GM18498 (cell line): ENCODE measurements around the gene NGFR.
"Not testable (repeated sequence)": the region's sequence is repeated elsewhere in the genome, so short reads cannot be mapped to it uniquely, and the experiment has no call there.

Experiments
- ATAC-seq: cut with Tn5 transposase; IDR thresholded peaks from one replicate; pipeline ENCODE4 v1.9.1; 2021; ENCODE audit warnings: mild to moderate bottlenecking, moderate library complexity; ENCODE audit not compliant: unreplicated experiment

The NGFR gene

DNA sequence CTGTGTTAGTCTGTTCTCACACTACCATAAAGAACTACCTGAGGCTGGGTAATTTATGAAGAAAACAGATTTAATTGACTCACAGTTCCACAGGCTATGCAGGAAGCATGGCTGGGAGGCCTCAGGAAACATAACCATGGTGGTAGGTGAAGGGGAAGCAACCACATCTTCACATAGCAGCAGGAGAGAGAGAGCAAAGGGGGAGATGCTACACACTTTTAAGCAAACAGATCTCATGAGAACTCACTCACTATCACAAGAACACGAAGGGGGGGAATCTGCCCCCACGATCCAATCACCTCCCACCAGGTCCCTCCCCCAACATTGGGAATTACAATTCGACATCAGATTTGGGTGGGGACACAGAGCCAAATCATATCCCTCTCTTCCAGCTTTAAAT is 48.8 kb downstream of the NGFR start:
- ATAC-seq = no peak

DNA sequence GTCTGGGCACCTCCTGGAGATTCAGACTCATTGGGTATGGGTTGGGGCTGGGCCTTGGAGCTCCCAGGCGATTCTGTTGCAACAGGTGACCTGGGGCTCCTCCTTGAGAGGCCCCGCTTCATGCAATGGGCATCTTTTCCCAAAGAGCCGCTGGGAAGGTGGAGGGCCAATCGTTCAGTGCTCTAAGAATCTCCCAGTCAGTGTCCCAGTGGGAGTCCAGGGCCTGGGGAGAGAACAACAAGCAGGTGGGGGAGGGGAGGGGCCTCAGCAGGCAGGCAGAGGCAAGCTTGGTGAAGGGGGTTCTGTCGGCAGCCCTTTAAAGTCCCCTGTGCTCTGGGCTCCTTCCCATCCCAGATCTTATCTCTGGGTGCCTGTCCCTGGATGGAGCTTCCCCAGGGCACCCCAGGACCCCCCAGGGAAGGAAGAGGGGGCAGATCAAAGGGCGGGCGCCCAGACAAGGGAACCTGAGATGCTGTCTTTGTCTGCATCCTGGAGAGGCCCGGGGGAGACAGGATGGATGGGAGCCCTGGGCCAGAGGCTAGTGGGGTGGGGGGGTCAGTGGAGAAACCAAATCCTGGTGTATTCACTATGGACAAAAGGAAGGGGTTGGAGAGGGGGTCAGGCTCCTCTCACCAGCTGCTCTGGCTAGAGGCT is 50.0 kb downstream of the NGFR start:
- ATAC-seq = no peak

DNA sequence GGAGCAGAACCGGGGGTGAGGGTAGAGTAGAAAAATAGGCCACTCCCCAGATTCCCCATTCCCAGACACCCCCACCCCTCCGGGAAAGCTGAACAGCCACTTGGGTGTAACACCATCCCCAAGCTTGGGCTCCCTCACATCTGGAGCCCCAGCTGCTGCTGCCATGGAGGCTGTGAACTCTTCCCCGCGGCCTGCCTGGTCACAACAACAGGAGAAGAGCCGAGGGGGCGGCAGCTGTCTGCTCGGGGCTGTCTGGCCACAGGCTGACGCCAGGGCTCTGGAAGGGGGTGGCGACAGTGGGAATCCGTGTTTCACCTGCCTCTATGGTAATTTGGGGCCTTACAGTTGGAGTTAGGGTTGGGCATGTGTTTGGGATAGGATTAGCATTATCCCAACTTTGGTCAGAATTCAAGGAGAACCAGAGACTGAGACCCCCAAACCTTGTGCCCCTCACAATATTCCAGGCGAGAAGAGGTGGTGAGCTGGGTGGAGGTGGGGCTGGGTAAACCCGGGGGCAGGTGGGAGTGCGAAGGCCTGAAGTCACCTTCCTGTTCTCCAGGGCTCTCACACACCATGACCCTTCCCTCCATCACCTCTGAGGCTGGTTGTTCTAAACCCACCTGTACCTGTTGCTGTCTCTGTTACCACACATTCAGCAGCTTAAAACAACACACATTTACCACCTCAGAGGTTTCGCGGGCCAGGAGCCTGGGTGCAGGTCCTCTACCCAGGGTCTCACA is 50.9 kb downstream of the NGFR start:
- no peak for ATAC-seq

DNA sequence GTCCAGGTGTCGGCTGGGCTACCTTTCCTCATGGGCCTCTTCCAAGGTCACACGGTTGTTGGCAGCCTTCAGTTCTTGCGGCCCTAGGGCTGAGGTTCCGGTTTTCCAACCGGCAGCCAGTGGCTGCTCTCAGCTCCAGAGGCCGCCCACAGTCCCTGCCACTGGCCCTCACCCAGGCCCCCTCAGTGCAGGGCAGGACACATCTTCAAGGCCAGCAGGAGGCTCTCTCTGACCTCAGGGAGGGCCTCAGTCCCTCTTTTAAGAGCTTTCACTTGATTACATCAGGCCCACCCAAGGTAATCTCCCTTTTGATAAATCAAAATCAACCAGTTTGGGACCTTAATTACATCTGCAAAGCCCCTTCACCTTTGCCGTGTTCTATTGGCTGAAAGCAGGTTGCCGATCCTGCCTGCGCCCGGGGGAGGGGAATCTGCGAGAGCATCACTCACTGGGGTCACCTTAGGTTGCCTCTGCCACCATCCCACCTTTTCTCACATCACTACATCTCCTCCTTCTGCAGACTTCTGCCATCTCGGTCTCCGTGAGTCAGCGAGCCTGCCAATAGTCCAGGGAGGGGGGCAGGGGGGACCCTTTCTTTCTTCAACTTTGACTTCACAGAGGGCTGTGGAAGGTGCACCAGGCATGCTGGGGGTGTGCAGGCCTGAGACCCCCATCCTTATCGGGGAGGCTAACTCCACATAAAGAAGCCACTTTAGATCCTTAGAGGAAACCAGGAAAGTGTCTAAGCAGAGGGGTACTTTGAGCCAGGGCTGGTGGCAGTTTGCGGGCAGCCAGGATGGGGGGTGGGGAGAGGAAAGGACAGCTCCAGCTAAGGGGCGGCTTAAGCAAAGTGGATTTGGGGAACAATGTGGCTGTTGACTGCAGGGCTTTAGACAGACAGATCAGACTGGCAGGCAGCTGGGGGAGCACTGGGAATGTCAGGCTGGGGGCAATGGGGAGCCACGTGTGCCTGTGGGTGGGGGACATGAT is 51.7 kb downstream of the NGFR start:
- ATAC-seq = no peak

DNA sequence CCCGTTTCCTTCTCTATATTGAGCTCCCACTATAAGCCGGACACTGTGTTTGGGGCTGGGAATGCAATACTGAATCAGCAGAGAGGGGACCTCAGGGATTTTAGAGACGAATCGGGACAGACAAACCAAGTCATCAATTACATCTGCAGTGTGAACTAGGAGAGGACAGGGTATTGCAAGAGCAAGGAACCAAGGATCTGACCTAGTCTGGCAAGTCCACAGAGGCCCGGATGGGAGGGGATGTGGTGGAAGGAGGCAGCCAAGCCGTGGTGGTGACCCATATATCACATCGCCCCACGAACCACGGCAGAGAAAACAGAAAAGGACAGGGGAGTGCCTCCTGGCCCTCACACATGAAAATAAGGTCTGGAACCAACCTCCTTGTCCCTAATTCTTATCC is 52.5 kb downstream of the NGFR start:
- ATAC-seq = no peak

DNA sequence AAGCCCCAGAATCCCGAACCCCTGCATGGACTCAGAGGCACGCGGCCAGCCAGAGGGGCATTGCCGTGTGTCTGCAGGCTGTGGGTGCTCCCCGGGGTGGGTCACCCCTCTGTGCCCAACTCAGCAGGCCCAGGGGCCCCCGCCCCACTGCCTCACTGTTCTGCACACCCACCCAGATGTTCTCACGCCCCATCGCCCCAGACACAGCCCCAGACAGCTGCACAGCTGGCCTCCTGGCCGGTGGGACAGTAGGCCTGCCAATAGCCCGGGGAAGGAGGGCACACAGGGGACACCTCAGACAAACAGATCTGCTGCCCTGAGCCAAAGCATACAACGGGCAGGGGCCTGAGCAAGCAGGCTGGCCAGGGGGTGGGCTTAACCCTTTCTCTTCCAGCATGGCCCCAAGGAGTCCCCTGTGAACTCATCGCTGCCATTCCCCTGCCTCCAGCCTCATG is 53.0 kb downstream of the NGFR start:
- ATAC-seq = no peak

DNA sequence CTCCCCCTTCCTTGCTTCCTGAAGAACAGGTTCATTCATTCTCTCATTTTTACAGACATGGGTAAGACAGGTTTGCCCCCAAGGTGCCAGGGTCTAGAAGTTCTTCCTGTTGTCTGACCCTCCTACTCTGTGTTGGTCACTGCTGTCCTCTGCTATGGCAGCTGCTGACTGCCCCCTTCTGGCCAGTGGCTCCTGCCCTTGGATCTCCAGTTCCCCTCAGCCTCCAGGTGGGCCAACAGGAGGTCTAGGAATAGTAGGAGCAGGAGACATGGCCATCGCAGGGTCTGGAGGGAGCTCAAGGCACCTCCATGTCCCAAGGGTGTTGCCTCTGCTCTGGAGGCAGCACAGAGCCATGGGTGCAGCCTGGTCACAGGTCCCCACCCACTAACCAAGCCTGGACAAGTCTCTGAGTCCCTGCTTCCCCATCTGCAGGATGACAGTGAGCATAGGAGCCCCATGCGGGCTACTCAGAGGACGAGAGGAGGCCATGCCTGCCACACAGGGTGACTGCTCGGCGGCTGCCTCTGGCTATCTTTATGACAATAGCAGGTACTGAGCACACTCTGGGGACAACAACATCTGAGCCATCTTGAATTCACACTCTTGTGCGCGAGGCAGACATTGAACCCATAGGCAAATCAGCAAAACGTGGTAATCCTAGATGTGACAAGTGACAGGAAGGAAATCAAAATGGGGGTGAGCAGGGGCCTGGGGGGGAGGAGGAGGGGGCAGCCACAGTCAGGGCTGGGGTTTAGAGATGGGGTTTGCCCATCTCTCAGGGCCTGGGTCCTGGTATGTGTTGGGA is 53.6 kb downstream of the NGFR start:
- ATAC-seq = no peak

DNA sequence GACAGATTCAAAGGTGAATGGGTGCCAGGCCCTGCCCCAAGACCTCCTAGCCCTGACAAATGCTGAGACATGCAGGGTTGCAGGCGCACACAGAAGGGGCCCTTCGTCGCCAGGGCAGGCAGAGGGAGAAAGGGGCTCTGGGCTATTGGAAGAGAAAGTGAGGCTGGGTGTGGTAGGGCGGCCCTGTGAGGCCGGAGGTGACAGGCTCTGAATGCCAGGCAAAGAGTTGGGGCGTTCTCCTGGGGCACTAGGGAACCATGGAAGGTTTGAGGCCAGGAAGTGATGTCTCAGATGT is 54.2 kb downstream of the NGFR start:
- ATAC-seq = no peak

DNA sequence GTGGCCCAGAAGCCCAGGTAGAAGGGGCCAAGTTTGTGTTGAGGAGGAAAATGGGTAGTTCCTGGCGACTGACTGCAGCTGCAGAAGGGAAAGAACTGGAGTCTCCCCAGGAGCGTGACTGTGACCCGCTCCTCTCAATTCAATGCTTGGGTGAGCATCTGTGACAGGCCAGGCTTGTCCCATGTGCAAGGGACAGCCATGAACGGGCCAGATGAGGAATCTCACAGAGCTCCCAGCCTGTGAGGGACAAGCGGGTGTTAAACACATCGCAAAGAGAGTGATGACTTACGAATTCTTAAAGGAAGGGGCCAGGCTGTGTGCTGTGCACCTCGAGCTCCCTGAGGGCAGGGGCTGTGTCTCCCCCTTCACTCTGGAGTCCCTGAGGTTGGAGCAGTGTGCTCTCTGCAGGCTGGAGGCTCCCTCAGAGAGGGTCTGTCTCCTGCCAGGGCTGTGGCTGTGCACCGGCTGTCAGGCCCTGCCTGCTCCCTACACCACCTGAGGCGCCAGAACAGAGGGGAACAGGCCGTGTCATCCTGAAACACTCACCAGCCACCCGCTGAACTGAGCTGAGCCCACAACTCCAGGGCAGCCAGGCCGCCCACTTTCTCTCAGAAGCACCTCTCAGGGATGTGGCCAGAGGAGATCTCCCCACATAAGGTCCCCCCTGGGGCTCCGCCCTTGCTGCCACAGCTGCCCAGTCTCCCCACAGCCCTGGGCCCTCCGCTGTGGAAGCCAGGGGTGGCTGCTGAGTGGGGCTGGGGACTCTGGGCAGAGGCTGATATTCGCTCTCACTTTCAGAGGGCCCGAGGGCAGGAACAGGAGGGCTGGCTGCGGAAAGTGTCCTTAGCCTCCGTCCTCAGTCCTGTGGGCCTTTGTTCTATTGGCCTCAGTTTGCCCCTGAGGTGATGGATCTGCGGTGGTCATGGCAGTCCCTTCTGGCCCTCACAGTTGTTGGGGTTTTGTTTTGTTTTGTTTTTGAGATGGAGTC is 54.9 kb downstream of the NGFR start:
- ATAC-seq = no peak

DNA sequence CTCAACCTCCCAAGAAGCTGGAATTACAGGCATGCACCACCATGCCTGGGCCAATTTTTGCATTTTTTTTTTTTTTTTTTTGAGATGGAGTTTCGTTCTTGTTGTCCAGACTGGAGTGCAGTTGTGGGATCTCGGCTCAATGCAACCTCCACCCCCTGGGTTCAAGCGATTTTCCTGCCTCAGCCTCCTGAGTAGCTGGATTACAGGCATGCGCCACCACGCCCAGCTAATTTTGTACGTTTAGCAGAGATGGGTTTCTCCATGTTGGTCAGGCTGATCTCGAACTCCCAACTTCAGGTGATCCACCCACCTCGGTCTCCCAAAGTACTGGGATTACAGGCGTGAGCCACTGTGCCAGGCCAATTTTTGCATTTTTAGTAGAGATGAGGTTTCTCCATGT is 55.7 kb downstream of the NGFR start:
- ATAC-seq = not testable (repeated sequence)

DNA sequence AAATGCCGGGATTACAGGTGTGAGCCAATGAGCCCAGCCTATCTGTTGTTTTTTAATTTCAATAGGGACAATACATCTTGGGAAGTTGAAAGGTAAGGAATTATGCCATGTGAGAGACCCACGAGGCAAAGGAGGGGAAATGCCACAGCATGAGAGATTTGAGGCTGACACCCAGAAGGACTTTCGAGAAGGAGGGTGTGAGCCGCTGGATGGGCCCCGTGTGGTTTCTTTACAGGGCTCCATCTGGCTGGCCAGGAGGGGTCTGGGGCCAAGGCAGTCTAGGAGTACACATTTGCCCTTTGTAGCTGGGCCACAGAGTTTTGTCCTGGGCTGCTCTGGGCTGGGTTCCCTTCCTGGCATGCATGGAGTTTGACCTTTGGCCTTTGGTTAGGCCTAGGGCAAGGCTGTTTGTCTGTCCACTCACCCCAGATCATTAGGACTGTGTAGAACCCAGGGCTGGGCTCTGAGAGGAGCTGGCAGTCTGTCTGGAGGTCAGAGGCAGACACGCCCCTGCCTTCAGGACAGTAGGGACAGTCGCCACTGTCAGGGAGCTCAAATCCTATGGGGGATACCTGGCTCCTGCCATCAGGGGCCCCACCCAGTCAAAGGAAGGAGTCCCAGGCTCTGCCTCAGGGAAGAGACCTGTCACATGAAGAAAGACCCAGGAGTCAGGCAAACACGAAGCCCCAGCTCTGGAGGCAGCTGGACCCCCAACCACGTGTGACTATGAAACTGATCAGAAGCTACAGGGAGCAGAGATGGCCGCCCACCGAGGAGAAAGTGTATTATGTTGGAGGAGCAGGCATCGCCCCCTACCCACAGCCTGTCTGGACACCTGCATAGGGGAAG is 56.4 kb downstream of the NGFR start:
- ATAC-seq = no peak

DNA sequence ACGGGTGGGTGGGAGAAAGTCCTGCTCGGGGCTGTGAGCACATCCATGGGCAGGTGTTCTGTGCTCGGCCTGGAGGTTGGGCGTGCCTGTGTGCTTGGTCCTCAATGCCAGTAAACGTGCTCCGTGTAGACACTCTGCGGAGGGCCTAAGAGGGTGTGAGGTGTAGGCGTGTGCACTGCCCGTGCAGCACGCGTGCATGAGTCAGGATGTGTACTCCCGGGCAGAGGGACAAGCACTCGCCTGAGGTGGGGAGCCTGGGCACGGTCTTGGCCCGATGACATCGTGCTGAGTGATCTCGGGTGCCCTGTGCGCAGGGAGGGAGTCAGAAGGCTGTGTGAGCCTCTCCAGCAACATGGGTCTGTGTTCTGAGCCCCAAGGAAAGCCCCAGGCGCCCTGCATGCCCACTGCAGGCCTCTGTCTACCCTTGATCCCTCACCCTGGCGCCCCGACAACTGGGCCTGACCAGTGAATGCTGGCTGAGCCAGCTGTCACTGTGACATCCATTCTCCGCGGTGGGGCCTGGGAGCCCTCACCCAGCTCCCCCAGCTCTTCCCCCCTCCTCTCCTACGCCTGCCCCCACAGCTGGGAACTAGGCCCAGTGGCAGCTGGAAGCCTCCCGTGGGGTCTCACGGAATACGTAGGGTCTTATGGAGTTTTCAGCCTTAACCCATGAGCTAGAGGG is 57.1 kb downstream of the NGFR start:
- no peak for ATAC-seq

DNA sequence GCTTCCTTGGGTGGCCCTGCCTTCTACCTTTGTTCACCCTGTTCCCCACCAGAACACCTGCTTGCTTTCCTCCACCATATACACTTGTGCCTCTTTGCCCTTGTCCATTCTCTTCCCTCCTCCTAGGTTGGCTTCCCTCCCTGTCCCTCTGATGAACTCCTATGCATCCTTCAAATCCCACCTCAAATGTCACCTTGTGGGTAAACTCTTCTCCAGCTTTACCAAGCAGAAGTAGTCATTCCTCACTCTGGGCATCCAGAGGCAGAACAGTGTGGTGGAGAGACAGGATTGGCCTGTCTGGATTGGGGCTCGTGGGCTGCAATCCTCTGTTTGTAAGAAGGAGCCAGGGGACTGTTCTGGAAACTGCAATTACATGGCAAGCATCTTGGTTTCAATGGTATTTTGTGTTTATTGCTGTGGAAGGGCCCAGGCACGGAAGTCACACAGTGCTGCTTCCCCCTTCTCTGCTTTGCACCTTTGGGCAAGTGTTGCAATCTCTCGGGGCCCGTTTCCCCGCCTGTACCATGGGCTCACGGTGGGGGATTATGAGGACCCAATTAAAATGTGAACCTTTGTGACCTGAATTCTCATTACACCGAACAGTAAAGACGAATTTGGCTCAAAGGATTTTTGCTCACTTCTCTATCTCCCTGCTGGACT is 58.7 kb downstream of the NGFR start:
- ATAC-seq = no peak

DNA sequence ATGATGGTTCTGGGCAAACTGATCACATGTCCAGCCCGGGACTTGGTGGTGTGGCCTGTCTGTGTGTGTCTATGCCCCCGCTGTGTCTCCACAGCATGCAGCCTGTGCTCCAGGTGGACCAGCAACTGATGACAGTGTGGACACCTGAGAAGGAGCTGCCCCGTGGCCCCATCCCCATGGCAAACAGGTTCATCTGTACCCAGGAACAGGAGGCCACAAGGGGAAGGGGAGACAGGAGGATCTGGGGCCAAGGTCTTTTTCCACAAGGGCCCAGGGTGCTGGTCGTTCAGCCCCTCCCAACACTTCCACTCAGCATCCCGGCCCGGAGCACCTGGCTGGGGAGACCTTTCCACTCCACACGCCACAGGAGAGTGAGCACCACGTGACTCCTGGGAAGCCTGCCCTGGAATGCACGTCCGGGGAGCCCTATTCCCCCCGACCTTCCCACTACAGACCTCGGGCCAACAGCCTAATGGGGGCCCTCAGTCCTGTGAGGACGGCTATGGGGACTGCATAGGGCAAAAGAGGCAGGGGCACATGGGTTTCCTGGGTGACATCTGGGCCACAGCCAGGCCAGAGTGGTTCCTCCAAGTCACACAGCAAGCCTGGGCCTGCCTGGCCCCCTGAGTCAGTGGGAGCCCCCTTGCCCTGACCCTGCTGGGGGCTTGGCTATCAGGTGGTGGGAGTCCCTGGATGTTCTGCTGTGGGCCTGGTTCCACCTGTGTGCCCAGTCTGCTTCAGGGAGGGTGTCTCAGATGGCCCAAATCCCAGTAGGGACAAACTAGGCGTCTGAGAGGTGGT is 59.8 kb downstream of the NGFR start:
- no peak for ATAC-seq

DNA sequence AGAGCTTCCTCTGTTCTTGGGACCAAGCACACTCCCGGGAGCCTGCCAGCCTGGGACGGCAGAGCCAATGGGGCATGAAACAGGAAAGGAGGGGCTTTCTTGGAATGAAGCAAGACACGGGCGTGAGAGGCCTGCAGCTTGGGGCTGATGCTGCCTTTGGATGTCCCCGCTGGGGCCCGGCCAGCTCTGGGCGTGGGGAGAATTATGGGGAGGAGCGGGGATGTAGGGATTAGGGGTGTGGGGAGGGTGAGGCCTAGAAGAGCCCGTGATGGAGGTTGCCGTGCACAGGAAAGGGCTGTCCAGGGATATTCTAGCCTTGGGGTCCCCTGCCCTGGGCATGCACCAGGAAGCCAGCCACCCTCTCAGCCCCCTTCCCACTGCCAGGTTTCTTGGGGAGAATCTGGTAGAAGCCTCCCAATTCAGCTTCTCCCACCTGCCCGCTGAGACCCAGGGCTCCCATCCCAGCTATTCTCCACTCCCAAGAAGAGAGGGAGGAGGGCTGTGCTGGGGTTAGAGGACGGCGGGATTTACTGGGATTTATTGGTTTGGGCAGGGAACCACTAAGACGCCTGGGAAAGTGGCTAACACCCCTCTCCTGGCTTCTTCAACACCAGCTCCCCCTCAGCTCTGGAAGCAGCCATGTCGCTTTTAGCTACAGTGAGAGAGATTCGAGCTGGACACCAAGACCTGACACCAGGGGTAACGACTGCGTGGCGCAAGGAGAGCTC is 60.6 kb downstream of the NGFR start:
- ATAC-seq = no peak
